ENCODE results near the gene C22orf23. TPM values are rescaled to one million over a fixed set of nuclear protein-coding genes. Genes with fewer than 3 reads are reported as not detected.

C22orf23 gene
- total RNA-seq, 1 donor, result 0.72 TPM

GRCh38 chr22:37907036-37907954 is 46.1 kb downstream of the C22orf23 start:
- no peaks in the 10 kb centered on the region for H3K9me3 ChIP-seq (ENCODE audit: low read depth, low read length)
- peaks cover 33% of the 10 kb centered on the region for H3K4me1 ChIP-seq (ENCODE audit: insufficient read depth, low read length)
- no peaks in the 10 kb centered on the region for H3K27me3 ChIP-seq (ENCODE audit: insufficient read depth, low read length)
- TF ChIP-seq, protein P1, sequence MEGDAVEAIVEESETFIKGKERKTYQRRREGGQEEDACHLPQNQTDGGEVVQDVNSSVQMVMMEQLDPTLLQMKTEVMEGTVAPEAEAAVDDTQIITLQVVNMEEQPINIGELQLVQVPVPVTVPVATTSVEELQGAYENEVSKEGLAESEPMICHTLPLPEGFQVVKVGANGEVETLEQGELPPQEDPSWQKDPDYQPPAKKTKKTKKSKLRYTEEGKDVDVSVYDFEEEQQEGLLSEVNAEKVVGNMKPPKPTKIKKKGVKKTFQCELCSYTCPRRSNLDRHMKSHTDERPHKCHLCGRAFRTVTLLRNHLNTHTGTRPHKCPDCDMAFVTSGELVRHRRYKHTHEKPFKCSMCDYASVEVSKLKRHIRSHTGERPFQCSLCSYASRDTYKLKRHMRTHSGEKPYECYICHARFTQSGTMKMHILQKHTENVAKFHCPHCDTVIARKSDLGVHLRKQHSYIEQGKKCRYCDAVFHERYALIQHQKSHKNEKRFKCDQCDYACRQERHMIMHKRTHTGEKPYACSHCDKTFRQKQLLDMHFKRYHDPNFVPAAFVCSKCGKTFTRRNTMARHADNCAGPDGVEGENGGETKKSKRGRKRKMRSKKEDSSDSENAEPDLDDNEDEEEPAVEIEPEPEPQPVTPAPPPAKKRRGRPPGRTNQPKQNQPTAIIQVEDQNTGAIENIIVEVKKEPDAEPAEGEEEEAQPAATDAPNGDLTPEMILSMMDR (IDR thresholded peaks at IDR 0.05; ENCODE audit: extremely low read depth, low read depth, low read length), result no peak
- peak overlapping the region; percentile 92 for H3K4me2 ChIP-seq (ENCODE audit: insufficient read depth, low read length)
- peak overlapping the region; percentile 85 for H3K4me3 ChIP-seq (ENCODE audit: insufficient read depth, low read length)
- no peaks in the 10 kb centered on the region for H3K36me3 ChIP-seq (ENCODE audit: insufficient read depth, low read length)
- H2AFZ ChIP-seq (ENCODE audit: low read length), result peak overlapping the region; percentile 59
- peaks cover 20% of the 10 kb centered on the region for H4K20me1 ChIP-seq (ENCODE audit: insufficient read depth, low read length)
- DNase-seq (ENCODE audit: insufficient read length, low spot score, missing footprints), result peak; percentile 85
- peak overlapping the region; percentile 68 for H3K27ac ChIP-seq (ENCODE audit: low read depth, low read length)
- H3K79me2 ChIP-seq (ENCODE audit: insufficient read depth, low read length), result peaks cover 56% of the 10 kb centered on the region

DNA sequence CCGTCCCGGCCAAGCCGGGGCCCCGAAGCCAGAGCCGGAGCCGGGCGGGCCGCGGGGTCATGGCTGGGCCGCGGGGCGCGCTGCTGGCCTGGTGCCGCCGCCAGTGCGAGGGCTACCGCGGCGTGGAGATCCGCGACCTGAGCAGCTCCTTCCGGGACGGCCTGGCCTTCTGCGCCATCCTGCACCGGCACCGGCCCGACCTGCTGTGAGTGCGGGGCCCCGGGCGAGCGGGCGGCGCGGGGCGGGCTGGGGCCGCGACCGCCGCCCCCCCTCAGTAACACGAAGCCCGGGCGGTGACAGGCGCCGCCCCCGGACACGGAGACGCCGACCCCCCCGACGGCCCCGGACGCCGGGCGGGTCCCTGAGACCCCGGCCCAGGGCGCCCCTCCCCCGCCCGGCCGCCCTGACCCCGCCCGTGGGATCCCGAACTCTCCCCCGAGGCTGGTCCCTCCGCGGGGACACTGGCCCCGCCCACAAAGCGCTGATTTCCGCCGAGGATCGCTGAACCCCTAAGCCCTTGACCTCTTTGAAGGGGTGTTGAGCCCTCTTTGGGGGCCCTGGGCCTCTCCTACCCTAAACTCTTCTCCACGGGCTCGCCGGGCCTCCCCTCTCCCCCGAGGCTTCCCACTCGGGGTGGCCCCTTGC is 46.9 kb downstream of the C22orf23 start:
- H3K9me3 ChIP-seq (ENCODE audit: low read depth, low read length), result no peaks in the 10 kb centered on the region
- DNase-seq (ENCODE audit: insufficient read length, low spot score, missing footprints), result peak; percentile 80

DNA sequence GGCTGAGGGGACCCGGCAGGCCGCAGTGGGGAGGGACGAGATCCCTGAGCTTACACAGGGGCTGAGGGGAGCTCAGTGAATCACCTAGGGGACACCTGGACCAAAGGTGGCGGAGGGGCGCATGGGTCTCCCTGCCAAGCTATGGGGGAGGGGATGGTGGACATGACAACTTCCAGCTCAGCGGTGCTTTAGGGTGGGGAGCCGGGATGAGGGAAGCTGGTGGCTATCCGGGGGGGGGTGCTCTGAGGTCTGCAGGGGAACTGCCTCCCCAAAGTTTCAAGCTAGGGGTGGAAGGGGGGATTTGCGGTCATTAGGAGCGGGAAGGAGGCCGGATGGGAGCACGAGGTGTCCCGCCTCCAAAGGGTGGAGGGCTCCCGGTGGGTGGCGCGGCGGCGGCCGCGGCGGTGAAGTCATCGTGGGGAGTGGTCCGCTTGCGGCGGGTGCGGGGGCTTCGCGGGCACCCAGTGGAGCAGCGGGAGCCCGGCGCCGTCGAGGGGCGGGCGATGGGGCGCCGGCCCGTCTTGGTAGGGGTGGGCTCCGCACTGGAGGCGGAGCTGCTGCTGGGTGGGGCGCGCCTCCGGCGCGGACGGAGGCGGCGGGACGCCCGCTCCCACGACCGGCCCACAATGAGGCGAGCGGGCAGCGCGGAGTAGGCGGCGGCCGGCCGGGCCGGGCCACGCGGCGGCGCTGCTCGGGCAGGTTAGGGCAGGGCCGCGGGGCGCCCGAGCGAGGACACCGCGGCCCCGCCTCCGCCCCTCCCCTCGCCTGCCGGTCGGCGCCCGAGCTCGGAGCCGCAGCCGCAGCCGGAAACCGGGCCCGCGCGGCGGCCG is 47.7 kb downstream of the C22orf23 start, which contains the start of gene MICALL1:
TSS of gene MICALL1 (plus strand) at position 764 of the 830 bp plus-strand sequence. CDS start 126 bp downstream, outside the sequence.
- H3K27me3 ChIP-seq (ENCODE audit: insufficient read depth, low read length), result no peaks in the 10 kb centered on the region
- H3K4me1 ChIP-seq (ENCODE audit: insufficient read depth, low read length), result peaks cover 33% of the 10 kb centered on the region
- no peaks in the 10 kb centered on the region for H3K36me3 ChIP-seq (ENCODE audit: insufficient read depth, low read length)
- peaks cover 42% of the 10 kb centered on the region for H3K79me2 ChIP-seq (ENCODE audit: insufficient read depth, low read length)
- H4K20me1 ChIP-seq (ENCODE audit: insufficient read depth, low read length), result peaks cover 15% of the 10 kb centered on the region
- H2AFZ ChIP-seq (ENCODE audit: low read length), result peak within 1 kb of the TSS; percentile 70
- DNase-seq (ENCODE audit: insufficient read length, low spot score, missing footprints), result peak; percentile 97
- peak within 1 kb of the TSS; percentile 85 for H3K4me3 ChIP-seq (ENCODE audit: insufficient read depth, low read length)
- H3K4me2 ChIP-seq (ENCODE audit: insufficient read depth, low read length), result peak within 1 kb of the TSS; percentile 92
- no peaks in the 10 kb centered on the region for H3K9me3 ChIP-seq (ENCODE audit: low read depth, low read length)
- TF ChIP-seq, protein P1 (IDR thresholded peaks at IDR 0.05; ENCODE audit: extremely low read depth, low read depth, low read length), result no peak
- H3K27ac ChIP-seq (ENCODE audit: low read depth, low read length), result peak within 1 kb of the TSS; percentile 93

More for the DNA sequence above, 46.9 kb downstream of the C22orf23 start:
- Histone ChIP-seq H3K36me3 (ENCODE audit: insufficient read depth, low read length) (no peaks in the 10 kb centered on the region), H3K79me2 (ENCODE audit: insufficient read depth, low read length) (peaks cover 49% of the 10 kb centered on the region), H2AFZ (ENCODE audit: low read length) (peak overlapping the region; percentile 59), H3K27ac (ENCODE audit: low read depth, low read length) (peak overlapping the region; percentile 68), H3K4me3 (ENCODE audit: insufficient read depth, low read length) (peak overlapping the region; percentile 85), H3K27me3 (ENCODE audit: insufficient read depth, low read length) (no peaks in the 10 kb centered on the region), H4K20me1 (ENCODE audit: insufficient read depth, low read length) (peaks cover 15% of the 10 kb centered on the region), H3K4me2 (ENCODE audit: insufficient read depth, low read length) (peak overlapping the region; percentile 92), H3K4me1 (ENCODE audit: insufficient read depth, low read length) (peaks cover 33% of the 10 kb centered on the region)
- TF ChIP-seq, protein P1 (IDR thresholded peaks at IDR 0.05; ENCODE audit: extremely low read depth, low read depth, low read length), result no peak

All from osteoblast (primary cell).